K562 (cell line): ENCODE measurements around the gene SP2. TPM values are rescaled to one million over a fixed set of nuclear protein-coding genes. Genes with fewer than 3 reads are reported as not detected.

ENCODE experiments used
- ADNP ChIP-seq: fragments of 200-800 bp; sonication (Bioruptor generic); IDR thresholded peaks from 2 replicates; pipeline ENCODE4 v1.6.1; 2016; ENCODE audit warnings: missing genetic modification characterization, missing compliant biosample characterization
- ARID4B ChIP-seq: sonication (generic); formaldehyde crosslinking; IDR thresholded peaks from 2 replicates; pipeline ENCODE4 v1.8.0; 2022; ENCODE audit warnings: mild to moderate bottlenecking, missing genetic modification reagents
- DPF2 ChIP-seq: fragments of 450-650 bp; IDR thresholded peaks from 2 replicates; pipeline ENCODE4 v1.6.1; 2016
- L3MBTL2 ChIP-seq: fragments of 450-650 bp; IDR thresholded peaks from 2 replicates; pipeline ENCODE4 v1.6.1; 2016; ENCODE audit warnings: mild to moderate bottlenecking, moderate library complexity
- NFIX ChIP-seq: fragments of 250-450 bp; sonication (Bioruptor Pico); IDR thresholded peaks from 2 replicates; pipeline ENCODE4 v1.4.0; 2020; ENCODE audit warnings: low read depth, mild to moderate bottlenecking, moderate library complexity
- NRF1 ChIP-seq, 2 experiments: fragments of 450-650 bp; IDR thresholded peaks in 1 of 2; conservative IDR thresholded peaks in 1 of 2; 2 replicates each; pipeline ENCODE4 v1.6.1; 2014; ENCODE audit warnings: mild to moderate bottlenecking in 2 of 2
- POLR2B ChIP-seq: fragments of 450-650 bp; IDR thresholded peaks from 2 replicates; pipeline ENCODE4 v1.6.1; 2018; ENCODE audit warnings: low read depth; ENCODE audit not compliant: partially characterized antibody
- SETDB1 ChIP-seq: IDR thresholded peaks from one replicate; pipeline ENCODE4 v1.6.1; 2012; ENCODE audit warnings: low read length, control low read depth, inconsistent platforms
- SNIP1 ChIP-seq: fragments of 450-650 bp; IDR thresholded peaks from 2 replicates; pipeline ENCODE4 v1.7.1; 2017; ENCODE audit warnings: low read depth, mild to moderate bottlenecking
- ZBTB5 ChIP-seq: fragments of 450-650 bp; IDR thresholded peaks from 2 replicates; pipeline ENCODE4 v1.6.1; 2017; ENCODE audit warnings: antibody characterized with exemption
- ZNF347 ChIP-seq: fragments of 450-650 bp; formaldehyde crosslinking; IDR thresholded peaks from 2 replicates; pipeline ENCODE4 v1.4.0; 2020; ENCODE audit warnings: low read depth, mild to moderate bottlenecking, moderate library complexity
- ZNF639 ChIP-seq, 2 experiments: fragments of 200-800 bp in 1 of 2; sonication (Bioruptor generic) in 1 of 2; sonication (generic) in 1 of 2; formaldehyde crosslinking in 1 of 2; IDR thresholded peaks in 1 of 2; conservative IDR thresholded peaks in 1 of 2; 2 replicates each; pipeline versions ENCODE4 v1.5.0 to v1.6.1; 2016 to 2020; ENCODE audit warnings: missing compliant biosample characterization in 1 of 2, missing genetic modification characterization in 1 of 2, missing genetic modification reagents in 1 of 2
- polyA plus RNA-seq, 8 experiments: library from polyadenylated mRNA; depleted of rRNA in 4 of 8; stranded (reverse) in 5 of 8; unstranded in 3 of 8; fragments of >200 nt; fragmentation: Nextera tagmentation in 2 of 8; fragmentation: Illumina TruSeq in 1 of 8; extraction: Ambion mirVana in 2 of 8; extraction: Trizol in 1 of 8; gene quantifications; 2 replicates each; pipeline versions ENCODE4 v1.2.1 to v1.2.3, GENCODE V29; 2011 to 2014; ENCODE audit warnings: inconsistent platforms in 1 of 8, missing spikeins in 1 of 8
- total RNA-seq, 7 experiments: library from RNA; depleted of rRNA in 6 of 7; stranded (reverse); fragments of >200 nt in 6 of 7; fragmentation: Illumina TruSeq in 2 of 7; extraction: Trizol in 2 of 7; gene quantifications; 2 replicates each; pipeline versions ENCODE4 v1.2.1 to v1.2.3, GENCODE V29; 2011 to 2021; ENCODE audit warnings: low replicate concordance in 1 of 7
- TF ChIP-seq, protein P1 (sequence below): sonication (generic); formaldehyde crosslinking; IDR thresholded peaks from 2 replicates; pipeline ENCODE4 v1.5.0; 2020; ENCODE audit warnings: missing genetic modification reagents
- TF ChIP-seq, protein P2 (sequence below): fragments of 250-450 bp; sonication (Bioruptor Pico); IDR thresholded peaks from 2 replicates; pipeline ENCODE4 v1.8.0; 2021; ENCODE audit warnings: borderline replicate concordance, mild to moderate bottlenecking, moderate library complexity; ENCODE audit not compliant: poor library complexity, severe bottlenecking
- TF ChIP-seq, protein P3 (sequence below), 2 experiments: IDR thresholded peaks; 2 replicates each; pipeline ENCODE4 v1.6.1; 2011; ENCODE audit warnings: borderline replicate concordance in 1 of 2, control low read depth in 1 of 2, low read depth in 1 of 2, low read length in 1 of 2, mild to moderate bottlenecking in 1 of 2, mixed read lengths in 1 of 2, moderate library complexity in 1 of 2; ENCODE audit not compliant: insufficient read depth in 1 of 2, insufficient read length in 1 of 2, poor library complexity in 1 of 2, severe bottlenecking in 1 of 2; ENCODE audit errors: extremely low read depth in 1 of 2

SP2 gene
- total and polyA plus RNA-seq, 9 of the 15 experiments (the other 6 are each of a cell fraction or from before 2014, with no cell fraction given): 0.77 to 22.3 (median 2.3) TPM

GRCh38 chr17:47953909-47954308 lies 57.9 kb downstream of the SP2 start (continued):
- TF ChIP-seq ARID4B (CRISPR knock-in tag): no peak
- TF ChIP-seq ZNF347 (CRISPR knock-in tag): no peak
- TF ChIP-seq, protein P1, sequence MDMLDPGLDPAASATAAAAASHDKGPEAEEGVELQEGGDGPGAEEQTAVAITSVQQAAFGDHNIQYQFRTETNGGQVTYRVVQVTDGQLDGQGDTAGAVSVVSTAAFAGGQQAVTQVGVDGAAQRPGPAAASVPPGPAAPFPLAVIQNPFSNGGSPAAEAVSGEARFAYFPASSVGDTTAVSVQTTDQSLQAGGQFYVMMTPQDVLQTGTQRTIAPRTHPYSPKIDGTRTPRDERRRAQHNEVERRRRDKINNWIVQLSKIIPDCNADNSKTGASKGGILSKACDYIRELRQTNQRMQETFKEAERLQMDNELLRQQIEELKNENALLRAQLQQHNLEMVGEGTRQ (CRISPR knock-in tag): no peak
- TF ChIP-seq L3MBTL2: no peak
- no peak for TF ChIP-seq DPF2
- no peak for TF ChIP-seq ZNF639 (CRISPR knock-in tag; conservative IDR thresholded peaks at IDR 0.05 in 1 of 2, IDR thresholded peaks at IDR 0.05 in 1 of 2)
- TF ChIP-seq, protein P2, sequence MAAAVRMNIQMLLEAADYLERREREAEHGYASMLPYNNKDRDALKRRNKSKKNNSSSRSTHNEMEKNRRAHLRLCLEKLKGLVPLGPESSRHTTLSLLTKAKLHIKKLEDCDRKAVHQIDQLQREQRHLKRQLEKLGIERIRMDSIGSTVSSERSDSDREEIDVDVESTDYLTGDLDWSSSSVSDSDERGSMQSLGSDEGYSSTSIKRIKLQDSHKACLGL (CRISPR knock-in tag): no peak
- no peak for TF ChIP-seq ADNP (tag)
- TF ChIP-seq, protein P3, sequence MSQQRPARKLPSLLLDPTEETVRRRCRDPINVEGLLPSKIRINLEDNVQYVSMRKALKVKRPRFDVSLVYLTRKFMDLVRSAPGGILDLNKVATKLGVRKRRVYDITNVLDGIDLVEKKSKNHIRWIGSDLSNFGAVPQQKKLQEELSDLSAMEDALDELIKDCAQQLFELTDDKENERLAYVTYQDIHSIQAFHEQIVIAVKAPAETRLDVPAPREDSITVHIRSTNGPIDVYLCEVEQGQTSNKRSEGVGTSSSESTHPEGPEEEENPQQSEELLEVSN (IDR thresholded peaks at IDR 0.05; ENCODE audit: borderline replicate concordance in 1 of 2, extremely low read depth in 1 of 2, insufficient read depth in 1 of 2, insufficient read length in 1 of 2, low read depth in 1 of 2, low read length in 1 of 2, poor library complexity in 1 of 2, severe bottlenecking in 1 of 2): no peak
- no peak for TF ChIP-seq SNIP1
- TF ChIP-seq ZBTB5: no peak
- TF ChIP-seq POLR2B: no peak
- TF ChIP-seq SETDB1: no peak
- TF ChIP-seq NRF1 (conservative IDR thresholded peaks at IDR 0.05 in 1 of 2, IDR thresholded peaks at IDR 0.05 in 1 of 2): no peak
- TF ChIP-seq NFIX (CRISPR knock-in tag): no peak
